Measurements from ENCODE around the gene BMS1. TPM values are rescaled to one million over a fixed set of nuclear protein-coding genes. Genes with fewer than 3 reads are reported as not detected.

Gene BMS1
- total RNA-seq, 1 experiment from 2014 or later, result 18.6 TPM

GRCh38 chr10:42876476-42876875 lies 93.9 kb downstream of the BMS1 start:
- no peak for DNase-seq (ENCODE audit: low read depth, low spot score)
- in situ Hi-C loops (cut with HindIII; ENCODE audit: low pct_unique_long_range_greater_than_20kb, low sequenced_read_pairs), result no loop called here

GRCh38 chr10:42876945-42877344 lies 94.3 kb downstream of the BMS1 start:
- in situ Hi-C loops (cut with HindIII; ENCODE audit: low pct_unique_long_range_greater_than_20kb, low sequenced_read_pairs), result no loop called here
- no peak for DNase-seq (ENCODE audit: low read depth, low spot score)

- in situ Hi-C loops (cut with HindIII; ENCODE audit: low pct_unique_long_range_greater_than_20kb, low sequenced_read_pairs), result no loop called here
- DNase-seq (ENCODE audit: low read depth, low spot score), result no peak
Measured at GRCh38 chr10:42877496-42878030, 95.0 kb downstream of the BMS1 start.

GRCh38 chr10:42878134-42878820 lies 95.7 kb downstream of the BMS1 start:
- in situ Hi-C loops (cut with HindIII; ENCODE audit: low pct_unique_long_range_greater_than_20kb, low sequenced_read_pairs), result no loop called here
- DNase-seq (ENCODE audit: low read depth, low spot score), result no peak

- in situ Hi-C loops (cut with HindIII; ENCODE audit: low pct_unique_long_range_greater_than_20kb, low sequenced_read_pairs), result no loop called here
Measured at GRCh38 chr10:42878821-42879195, 96.2 kb downstream of the BMS1 start.

GRCh38 chr10:42879380-42880254 lies 97.0 kb downstream of the BMS1 start:
- in situ Hi-C loops (cut with HindIII; ENCODE audit: low pct_unique_long_range_greater_than_20kb, low sequenced_read_pairs), result no loop called here
- DNase-seq (ENCODE audit: low read depth, low spot score), result no peak

More at GRCh38 chr10:42878821-42879195, 96.2 kb downstream of the BMS1 start:
- DNase-seq (ENCODE audit: low read depth, low spot score), result no peak

GRCh38 chr10:42880255-42880620 lies 97.6 kb downstream of the BMS1 start:
- no peak for DNase-seq (ENCODE audit: low read depth, low spot score)
- in situ Hi-C loops (cut with HindIII; ENCODE audit: low pct_unique_long_range_greater_than_20kb, low sequenced_read_pairs), result no loop called here

GRCh38 chr10:42882597-42882996 lies 100.0 kb downstream of the BMS1 start:
- no peak for DNase-seq (ENCODE audit: low read depth, low spot score)
- in situ Hi-C loops (cut with HindIII; ENCODE audit: low pct_unique_long_range_greater_than_20kb, low sequenced_read_pairs), result no loop called here

Small RNA genes lying within 50 kb of the gene (small RNA-seq; reads per million reads assigned to genes)
- gene RNU6-885P, result 0 reads per million in 2 experiments

Other genes with a start within 250 kb of the BMS1 start
- gene ZNF33B, start 144.2 kb upstream of the BMS1 start, total RNA-seq (2014; rRNA removed; shearing (Covaris generic)), result 7.8 and 12.3 TPM in 2 replicates

All from SK-MEL-5 (cell line).